BLaER1 (cell line): Measurements from ENCODE around the gene PEX7.

Experiments used
- H3K27ac ChIP-seq: shearing (Covaris generic); formaldehyde crosslinking; 2 replicates; pipeline ENCODE4 v1.8.1; 2022
- H3K27me3 ChIP-seq: shearing (Covaris generic); formaldehyde crosslinking; 2 replicates; pipeline ENCODE4 v1.8.1; 2022
- H3K36me3 ChIP-seq: shearing (Covaris generic); formaldehyde crosslinking; 2 replicates; pipeline ENCODE4 v1.8.1; 2022
- H3K4me1 ChIP-seq: shearing (Covaris generic); formaldehyde crosslinking; 2 replicates; pipeline ENCODE4 v1.8.1; 2022
- H3K4me2 ChIP-seq: shearing (Covaris generic); formaldehyde crosslinking; 2 replicates; pipeline ENCODE4 v1.8.1; 2022
- H3K4me3 ChIP-seq: shearing (Covaris generic); formaldehyde crosslinking; 2 replicates; pipeline ENCODE4 v1.8.1; 2022
- H3K9ac ChIP-seq: shearing (Covaris generic); formaldehyde crosslinking; 2 replicates; pipeline ENCODE4 v1.8.1; 2022
- H3K9me3 ChIP-seq: shearing (Covaris generic); formaldehyde crosslinking; 2 replicates; pipeline ENCODE4 v1.8.1; 2022
- H4K20me1 ChIP-seq: shearing (Covaris generic); formaldehyde crosslinking; 2 replicates; pipeline ENCODE4 v1.8.1; 2022
- Cebpa-rat ChIP-seq: shearing (Covaris generic); IDR thresholded peaks from 2 replicates; pipeline ENCODE4 v1.8.1; 2022

The PEX7 gene

GRCh38 chr6:136920671-136921380 is 98.4 kb downstream of the PEX7 start:
- Histone ChIP-seq H3K9me3 (peaks cover 36% of the 10 kb centered on the region), H3K36me3 (no peaks in the 10 kb centered on the region), H3K9ac (no peak overlapping the region), H3K4me1 (peaks cover 28% of the 10 kb centered on the region), H4K20me1 (peaks cover 34% of the 10 kb centered on the region), H3K4me2 (peak overlapping the region; percentile 90), H3K27me3 (peaks cover 66% of the 10 kb centered on the region), H3K4me3 (peak overlapping the region; percentile 64), H3K27ac (no peak overlapping the region)
- no peak for TF ChIP-seq Cebpa-rat

GRCh38 chr6:136921381-136921935 is 99.1 kb downstream of the PEX7 start:
- H3K4me3 ChIP-seq, result peak overlapping the region; percentile 64
- TF ChIP-seq Cebpa-rat, result no peak
- peaks cover 36% of the 10 kb centered on the region for H3K9me3 ChIP-seq
- no peak overlapping the region for H3K27ac ChIP-seq
- H3K4me2 ChIP-seq, result peak overlapping the region; percentile 90
- H3K27me3 ChIP-seq, result peaks cover 72% of the 10 kb centered on the region
- H3K4me1 ChIP-seq, result peaks cover 28% of the 10 kb centered on the region
- no peaks in the 10 kb centered on the region for H3K36me3 ChIP-seq
- peak overlapping the region; percentile 45; the same call in 1 of the 2 replicates for H3K9ac ChIP-seq
- peaks cover 34% of the 10 kb centered on the region for H4K20me1 ChIP-seq

- H3K36me3 ChIP-seq, result no peaks in the 10 kb centered on the region
- peaks cover 72% of the 10 kb centered on the region for H3K27me3 ChIP-seq
- H3K4me2 ChIP-seq, result peak within 1 kb of the TSS; percentile 90
- peaks cover 34% of the 10 kb centered on the region for H4K20me1 ChIP-seq
- peaks cover 28% of the 10 kb centered on the region for H3K4me1 ChIP-seq
- TF ChIP-seq Cebpa-rat, result no peak
- peak within 1 kb of the TSS; percentile 64 for H3K4me3 ChIP-seq
- H3K9me3 ChIP-seq, result peaks cover 36% of the 10 kb centered on the region
- H3K27ac ChIP-seq, result no peak within 1 kb of the TSS
- H3K9ac ChIP-seq, result peak within 1 kb of the TSS; percentile 45; the same call in 1 of the 2 replicates
Measured at GRCh38 chr6:136921936-136922684, 99.7 kb downstream of the PEX7 start, which contains the start of gene SLC35D3. Gene SLC35D3, plus strand, starts transcription at chr6:136922301. Its CDS starts 128 bp downstream, at chr6:136922429.

- Histone ChIP-seq H3K27me3 (peaks cover 72% of the 10 kb centered on the region), H3K4me3 (peak overlapping the region; percentile 64), H3K27ac (no peak overlapping the region), H3K9me3 (peaks cover 36% of the 10 kb centered on the region), H3K36me3 (no peaks in the 10 kb centered on the region), H3K4me1 (peaks cover 28% of the 10 kb centered on the region), H3K9ac (no peak overlapping the region), H4K20me1 (peaks cover 34% of the 10 kb centered on the region), H3K4me2 (peak overlapping the region; percentile 90)
- no peak for TF ChIP-seq Cebpa-rat
Measured at GRCh38 chr6:136922685-136923006, 100.3 kb downstream of the PEX7 start.

GRCh38 chr6:136923116-136923953 is 100.9 kb downstream of the PEX7 start:
- Histone ChIP-seq H3K9me3 (peaks cover 36% of the 10 kb centered on the region), H3K9ac (no peak overlapping the region), H4K20me1 (peaks cover 34% of the 10 kb centered on the region), H3K4me1 (peaks cover 28% of the 10 kb centered on the region), H3K4me3 (no peak overlapping the region), H3K36me3 (no peaks in the 10 kb centered on the region), H3K27ac (no peak overlapping the region), H3K27me3 (peaks cover 72% of the 10 kb centered on the region), H3K4me2 (no peak overlapping the region)
- TF ChIP-seq Cebpa-rat, result no peak

GRCh38 chr6:136923954-136924673 is 101.7 kb downstream of the PEX7 start:
- peaks cover 34% of the 10 kb centered on the region for H4K20me1 ChIP-seq
- H3K4me2 ChIP-seq, result no peak overlapping the region
- H3K4me3 ChIP-seq, result no peak overlapping the region
- no peak for TF ChIP-seq Cebpa-rat
- no peak overlapping the region for H3K9ac ChIP-seq
- peaks cover 67% of the 10 kb centered on the region for H3K27me3 ChIP-seq
- peaks cover 28% of the 10 kb centered on the region for H3K4me1 ChIP-seq
- peaks cover 36% of the 10 kb centered on the region for H3K9me3 ChIP-seq
- no peaks in the 10 kb centered on the region for H3K36me3 ChIP-seq
- no peak overlapping the region for H3K27ac ChIP-seq

- Histone ChIP-seq H3K4me3 (no peak overlapping the region), H3K9ac (no peak overlapping the region), H3K27me3 (peaks cover 45% of the 10 kb centered on the region), H3K4me1 (peaks cover 12% of the 10 kb centered on the region), H3K4me2 (no peak overlapping the region), H3K36me3 (no peaks in the 10 kb centered on the region), H4K20me1 (peaks cover 21% of the 10 kb centered on the region), H3K9me3 (peaks cover 26% of the 10 kb centered on the region), H3K27ac (no peak overlapping the region)
- TF ChIP-seq Cebpa-rat, result no peak
Measured at GRCh38 chr6:136926383-136926782, 104.0 kb downstream of the PEX7 start.

- Histone ChIP-seq H3K4me3 (no peak overlapping the region), H3K27me3 (peaks cover 36% of the 10 kb centered on the region), H4K20me1 (peaks cover 12% of the 10 kb centered on the region), H3K9ac (no peak overlapping the region), H3K27ac (no peak overlapping the region), H3K4me2 (no peak overlapping the region), H3K9me3 (peaks cover 17% of the 10 kb centered on the region), H3K4me1 (peaks cover 2% of the 10 kb centered on the region), H3K36me3 (no peaks in the 10 kb centered on the region)
- TF ChIP-seq Cebpa-rat, result no peak
Measured at GRCh38 chr6:136927292-136927691, 104.9 kb downstream of the PEX7 start.

GRCh38 chr6:136930528-136930927 is 108.1 kb downstream of the PEX7 start:
- peaks cover 9% of the 10 kb centered on the region for H3K27me3 ChIP-seq
- no peaks in the 10 kb centered on the region for H3K4me1 ChIP-seq
- H3K27ac ChIP-seq, result no peak overlapping the region
- H3K4me2 ChIP-seq, result no peak overlapping the region
- no peaks in the 10 kb centered on the region for H3K36me3 ChIP-seq
- no peak overlapping the region for H3K4me3 ChIP-seq
- no peak for TF ChIP-seq Cebpa-rat
- no peaks in the 10 kb centered on the region for H3K9me3 ChIP-seq
- H4K20me1 ChIP-seq, result no peaks in the 10 kb centered on the region
- no peak overlapping the region for H3K9ac ChIP-seq
